C4-2B (cell line): ENCODE measurements around the gene TTC34.
A peak's percentile ranks its signal among the peaks of the same experiment; 100 is the strongest.

ENCODE experiments used
- H3K27ac ChIP-seq: fragments of 450-650 bp; 2 replicates; pipeline ENCODE4 v1.5.1; 2017
- ZFX ChIP-seq: fragments of 450-650 bp; IDR thresholded peaks from 2 replicates; pipeline ENCODE4 v1.6.1; 2017
- TF ChIP-seq, protein P1 (sequence below): fragments of 450-650 bp; conservative IDR thresholded peaks from 2 replicates; pipeline ENCODE4 v1.5.1; 2017; ENCODE audit warnings: mild to moderate bottlenecking

TTC34 gene, protein sequence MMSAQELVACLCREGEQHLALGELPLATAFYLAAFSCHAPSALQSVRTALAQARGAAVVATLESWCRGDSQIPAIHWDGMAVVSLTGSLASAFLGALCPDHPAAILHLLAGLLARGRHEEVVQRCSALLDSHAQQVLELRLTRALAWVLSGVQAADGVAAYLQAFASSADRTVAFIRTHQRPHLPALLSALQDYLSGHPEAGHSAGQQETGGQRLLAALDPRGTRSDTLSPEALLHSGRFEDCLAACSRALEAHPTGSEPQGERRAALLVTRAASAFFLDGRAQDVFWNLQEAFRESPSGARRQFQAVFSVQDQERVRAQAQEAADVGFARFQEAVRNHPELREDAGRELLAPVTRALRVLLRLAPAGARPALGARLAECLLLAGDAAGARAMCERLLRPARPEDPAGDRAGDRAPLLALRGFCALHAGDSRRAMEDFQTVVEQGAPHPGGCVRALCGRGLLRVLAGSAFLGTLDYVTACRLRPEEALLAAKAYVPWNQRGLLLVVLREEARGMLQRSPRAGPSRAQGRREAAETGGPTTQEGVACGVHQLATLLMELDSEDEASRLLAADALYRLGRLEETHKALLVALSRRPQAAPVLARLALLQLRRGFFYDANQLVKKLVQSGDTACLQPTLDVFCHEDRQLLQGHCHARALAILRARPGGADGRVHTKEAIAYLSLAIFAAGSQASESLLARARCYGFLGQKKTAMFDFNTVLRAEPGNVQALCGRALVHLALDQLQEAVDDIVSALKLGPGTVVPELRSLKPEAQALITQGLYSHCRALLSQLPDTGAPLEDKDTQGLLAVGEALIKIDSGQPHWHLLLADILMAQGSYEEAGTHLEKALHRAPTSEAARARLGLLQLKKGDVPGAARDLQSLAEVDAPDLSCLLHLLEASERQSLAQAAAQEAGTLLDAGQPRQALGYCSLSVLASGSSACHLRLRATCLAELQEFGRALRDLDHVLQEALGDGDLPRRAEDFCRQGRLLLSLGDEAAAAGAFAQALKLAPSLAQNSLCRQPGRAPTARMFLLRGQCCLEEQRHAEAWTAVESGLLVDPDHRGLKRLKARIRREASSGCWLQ

DNA sequence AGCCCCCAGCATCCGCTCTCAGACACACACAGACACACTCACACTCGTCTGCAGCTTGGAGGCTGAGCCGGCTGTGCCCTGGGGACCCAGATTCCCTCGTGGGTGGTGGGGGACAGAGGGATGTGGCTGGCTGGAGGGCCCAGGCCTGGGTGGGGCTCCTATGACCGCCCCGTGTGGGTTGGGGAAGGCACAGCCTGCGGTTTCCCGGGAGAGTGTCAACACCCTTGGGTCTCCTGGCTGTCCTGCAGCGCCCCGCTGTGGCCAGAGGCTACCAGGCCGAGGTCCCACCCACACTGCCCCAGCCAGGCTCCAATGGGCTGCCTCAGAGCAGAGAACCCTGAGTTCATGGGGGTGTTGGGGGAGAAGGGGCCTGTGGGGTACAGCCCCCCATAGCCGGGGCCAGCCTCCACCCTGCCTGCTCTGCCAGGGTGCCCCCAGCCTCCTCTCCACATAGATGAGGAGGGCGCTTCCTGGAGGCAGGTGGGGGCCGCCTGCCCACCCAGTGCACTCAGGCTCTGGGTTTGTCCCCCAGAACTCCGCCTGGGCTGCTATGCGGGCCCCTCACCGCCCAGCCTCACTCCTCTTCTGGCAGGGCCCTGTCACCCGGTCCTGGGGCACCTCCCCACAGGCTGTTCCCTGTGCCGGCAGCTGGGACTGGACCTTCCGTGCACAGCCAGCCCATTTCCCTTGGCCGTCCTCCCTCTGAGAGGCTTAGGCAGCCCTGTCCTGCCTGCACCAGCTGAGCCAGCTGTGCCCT is at the start of gene TTC34:
Gene TTC34 (minus strand): TSS at position 159 of the 757 bp plus-strand sequence. CDS start 866 bp downstream, outside the sequence.
- no peak within 1 kb of the TSS for H3K27ac ChIP-seq
- TF ChIP-seq, protein P1, sequence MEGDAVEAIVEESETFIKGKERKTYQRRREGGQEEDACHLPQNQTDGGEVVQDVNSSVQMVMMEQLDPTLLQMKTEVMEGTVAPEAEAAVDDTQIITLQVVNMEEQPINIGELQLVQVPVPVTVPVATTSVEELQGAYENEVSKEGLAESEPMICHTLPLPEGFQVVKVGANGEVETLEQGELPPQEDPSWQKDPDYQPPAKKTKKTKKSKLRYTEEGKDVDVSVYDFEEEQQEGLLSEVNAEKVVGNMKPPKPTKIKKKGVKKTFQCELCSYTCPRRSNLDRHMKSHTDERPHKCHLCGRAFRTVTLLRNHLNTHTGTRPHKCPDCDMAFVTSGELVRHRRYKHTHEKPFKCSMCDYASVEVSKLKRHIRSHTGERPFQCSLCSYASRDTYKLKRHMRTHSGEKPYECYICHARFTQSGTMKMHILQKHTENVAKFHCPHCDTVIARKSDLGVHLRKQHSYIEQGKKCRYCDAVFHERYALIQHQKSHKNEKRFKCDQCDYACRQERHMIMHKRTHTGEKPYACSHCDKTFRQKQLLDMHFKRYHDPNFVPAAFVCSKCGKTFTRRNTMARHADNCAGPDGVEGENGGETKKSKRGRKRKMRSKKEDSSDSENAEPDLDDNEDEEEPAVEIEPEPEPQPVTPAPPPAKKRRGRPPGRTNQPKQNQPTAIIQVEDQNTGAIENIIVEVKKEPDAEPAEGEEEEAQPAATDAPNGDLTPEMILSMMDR, result peak; percentile 80
- no peak for TF ChIP-seq ZFX

DNA sequence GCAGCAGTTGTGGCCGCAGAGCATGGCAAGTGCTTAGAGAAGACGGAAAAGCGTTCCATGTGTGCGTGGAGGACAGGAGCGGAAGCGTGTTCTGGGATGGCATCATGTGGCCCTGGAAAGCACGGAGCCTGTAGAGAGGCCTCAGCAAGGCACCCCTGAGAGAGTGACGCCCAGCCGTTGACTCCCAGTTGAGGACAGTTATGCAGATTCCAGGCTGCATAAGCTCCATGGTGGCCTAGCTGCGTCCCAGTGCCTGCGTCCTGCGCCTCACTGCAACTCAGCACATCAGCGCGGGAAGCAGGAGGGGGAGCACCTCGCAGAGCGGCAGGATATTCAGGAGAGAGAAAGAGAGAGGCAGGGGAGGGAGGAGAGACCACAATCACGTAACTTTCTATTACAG is 49.0 kb upstream of the TTC34 start:
- no peak overlapping the region for H3K27ac ChIP-seq
- TF ChIP-seq, protein P1, result no peak
- TF ChIP-seq ZFX, result no peak

DNA sequence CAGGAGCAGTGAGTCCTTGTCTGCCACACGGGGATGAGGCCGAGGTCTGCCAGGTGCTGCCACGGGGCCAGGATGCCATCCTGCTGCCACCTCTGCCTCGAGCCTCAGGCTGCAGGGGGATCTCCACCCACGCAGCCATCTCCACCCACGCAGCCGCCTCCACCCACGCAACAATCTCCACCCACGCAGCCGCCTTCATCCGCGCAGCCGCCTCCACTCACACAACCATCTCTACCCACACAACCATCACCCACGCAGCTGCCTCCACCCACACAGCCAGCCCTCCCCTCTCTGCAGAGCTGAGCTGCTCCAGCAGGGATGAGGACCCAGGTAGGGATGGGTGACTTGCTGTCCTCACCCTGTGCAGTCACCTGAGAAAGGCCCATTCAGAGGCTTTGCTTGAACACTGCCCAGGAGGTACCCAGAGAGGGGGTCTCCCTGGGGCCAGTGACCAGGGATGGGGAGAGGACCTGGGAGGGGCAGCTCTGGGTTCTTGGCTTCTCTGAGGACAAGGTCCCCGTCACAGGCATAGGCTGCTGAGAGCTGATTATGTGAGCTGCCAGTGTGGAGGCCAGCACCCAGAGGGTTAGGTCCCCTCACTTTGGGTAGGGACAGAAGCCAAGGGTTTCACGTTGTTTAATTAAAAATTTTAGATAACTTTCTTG is 46.6 kb upstream of the TTC34 start:
- H3K27ac ChIP-seq, result no peak overlapping the region
- no peak for TF ChIP-seq ZFX
- TF ChIP-seq, protein P1, result no peak

DNA sequence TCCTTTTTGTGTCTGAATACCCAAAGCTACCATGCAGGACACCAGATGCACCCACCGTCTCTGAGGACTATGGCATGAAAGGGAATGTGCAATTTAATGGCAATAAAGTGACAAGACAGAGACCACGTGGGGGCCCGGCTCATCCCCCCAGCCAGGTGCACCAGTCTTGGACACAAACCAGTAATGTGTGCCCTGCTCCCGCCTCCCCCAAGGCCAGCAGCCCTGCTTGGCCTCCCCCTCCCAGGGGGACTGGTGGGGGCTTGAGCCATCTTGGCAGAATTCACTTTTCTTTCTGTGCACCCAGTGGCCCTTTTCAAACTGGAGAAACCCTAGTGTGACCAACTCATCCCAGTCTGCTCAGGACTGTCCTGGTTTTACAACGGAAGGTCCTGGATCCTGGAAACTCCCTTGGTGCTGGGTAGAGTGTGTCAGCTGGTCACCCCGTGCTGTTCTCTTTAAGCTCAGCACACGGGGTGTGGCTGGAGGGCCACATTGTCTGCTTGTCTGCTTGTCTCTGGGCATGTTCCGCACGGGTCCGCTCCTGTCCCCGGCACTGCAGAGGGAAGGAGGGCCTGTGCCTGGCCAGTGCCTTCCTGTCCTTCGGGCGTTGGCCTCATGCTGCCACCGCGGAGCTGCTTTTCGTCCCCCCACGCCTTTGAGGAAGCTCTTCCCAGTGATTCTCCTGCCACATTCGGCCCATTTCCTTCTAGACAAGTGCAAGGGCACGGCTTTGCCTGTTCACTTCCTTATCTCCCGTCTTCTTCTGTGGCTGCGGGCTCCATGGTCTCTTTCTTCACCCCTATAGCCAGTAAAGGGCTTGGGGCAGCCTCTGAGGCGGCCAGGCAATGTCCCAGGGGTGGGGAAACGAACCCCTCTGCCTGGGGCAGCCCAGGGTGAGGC is 45.8 kb upstream of the TTC34 start:
- no peak for TF ChIP-seq ZFX
- TF ChIP-seq, protein P1, result no peak

DNA sequence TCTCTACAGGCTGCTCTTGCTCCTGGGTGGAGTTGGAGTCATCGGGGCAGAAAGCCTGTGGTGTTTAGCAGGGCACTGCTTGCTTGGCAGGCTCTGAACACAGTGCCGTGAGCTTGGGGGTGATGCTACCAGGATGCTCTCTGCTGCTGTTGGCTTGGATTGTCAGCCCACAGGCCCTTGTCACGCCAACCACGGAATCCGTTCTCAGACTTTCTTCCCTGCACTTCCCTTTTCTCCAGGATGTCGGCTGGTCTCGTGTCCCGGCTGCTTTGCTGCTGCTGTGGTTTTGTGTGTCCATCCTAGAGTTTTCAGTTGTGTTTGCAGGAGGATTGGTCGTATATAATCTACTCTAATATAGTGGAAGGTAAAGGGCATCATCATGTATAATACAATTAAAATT is 44.4 kb upstream of the TTC34 start:
- H3K27ac ChIP-seq, result no peak overlapping the region
- TF ChIP-seq, protein P1, result no peak
- TF ChIP-seq ZFX, result no peak

More for the DNA sequence above, 45.8 kb upstream of the TTC34 start:
- no peak overlapping the region for H3K27ac ChIP-seq
